ENCODE measurements around the gene MED15. TPM values are rescaled to one million over a fixed set of nuclear protein-coding genes. Genes with fewer than 3 reads are reported as not detected.

MED15 gene
- total RNA-seq, 5 donors from 2014 or later (not counting 1 experiment from before 2014, with no cell fraction given): 214 to 317 (median 262) TPM

DNA sequence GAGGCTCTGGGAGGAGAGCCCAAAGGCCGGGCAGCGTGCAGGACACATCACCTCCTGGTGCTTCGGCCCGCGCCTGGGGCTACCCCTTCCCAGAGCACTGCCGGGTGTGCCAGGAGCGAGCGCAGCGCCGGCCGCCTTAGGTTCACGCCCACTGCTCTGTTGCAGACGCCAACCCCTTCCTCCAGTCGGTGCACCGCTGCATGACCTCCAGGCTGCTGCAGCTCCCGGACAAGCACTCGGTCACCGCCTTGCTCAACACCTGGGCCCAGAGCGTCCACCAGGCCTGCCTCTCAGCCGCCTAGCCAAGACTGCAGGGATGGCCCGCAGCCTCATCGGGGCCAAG lies 79.0 kb downstream of the MED15 start:
- peak overlapping the region in 1 of 2 donors; percentile 39 for H3K27ac Mint-ChIP-seq
- H3K4me3 ChIP-seq (ENCODE audit: control insufficient read depth in 1 of 2, extremely low read depth in 1 of 2, low read length in 1 of 2): no peak overlapping the region
- DNase-seq (no peak), ATAC-seq (replicated peaks in 1 of 4) (no peak)
- H3K9me3 Mint-ChIP-seq: no peaks in the 10 kb centered on the region
- peaks cover 0 to 24% of the 10 kb centered on the region in 2 experiments for H3K4me1 ChIP-seq (ENCODE audit: control insufficient read depth in 1 of 2, extremely low read depth in 1 of 2, insufficient read depth in 2 of 2, low read length in 2 of 2)
- H3K4me3 Mint-ChIP-seq: no peak overlapping the region
- no peaks in the 10 kb centered on the region for H3K9me3 ChIP-seq
- WGBS (ENCODE audit: insufficient coverage): 97% methylated on average over 22 of the region's 22 CpGs
- peaks cover 4 to 8% (median 5%) of the 10 kb centered on the region in 3 donors for H3K4me1 Mint-ChIP-seq
- H3K27me3 ChIP-seq (replicated peaks in 1 of 2; ENCODE audit: control insufficient read depth in 2 of 2, extremely low read depth in 1 of 2, insufficient read depth in 2 of 2, low read length in 1 of 2): no peaks in the 10 kb centered on the region
- H3K36me3 Mint-ChIP-seq: peaks cover 17% of the 10 kb centered on the region
- POLR2A ChIA-PET: no interaction called here
- H3K36me3 ChIP-seq (ENCODE audit: control insufficient read depth in 2 of 2, extremely low read depth in 1 of 2, insufficient read depth in 1 of 2, low read length in 1 of 2): peaks cover 33 to 64% of the 10 kb centered on the region in 2 donors
- H3K27ac ChIP-seq (ENCODE audit: low read length): no peak overlapping the region
- CTCF ChIA-PET: no interaction called here
- no peaks in the 10 kb centered on the region for H3K27me3 Mint-ChIP-seq

DNA sequence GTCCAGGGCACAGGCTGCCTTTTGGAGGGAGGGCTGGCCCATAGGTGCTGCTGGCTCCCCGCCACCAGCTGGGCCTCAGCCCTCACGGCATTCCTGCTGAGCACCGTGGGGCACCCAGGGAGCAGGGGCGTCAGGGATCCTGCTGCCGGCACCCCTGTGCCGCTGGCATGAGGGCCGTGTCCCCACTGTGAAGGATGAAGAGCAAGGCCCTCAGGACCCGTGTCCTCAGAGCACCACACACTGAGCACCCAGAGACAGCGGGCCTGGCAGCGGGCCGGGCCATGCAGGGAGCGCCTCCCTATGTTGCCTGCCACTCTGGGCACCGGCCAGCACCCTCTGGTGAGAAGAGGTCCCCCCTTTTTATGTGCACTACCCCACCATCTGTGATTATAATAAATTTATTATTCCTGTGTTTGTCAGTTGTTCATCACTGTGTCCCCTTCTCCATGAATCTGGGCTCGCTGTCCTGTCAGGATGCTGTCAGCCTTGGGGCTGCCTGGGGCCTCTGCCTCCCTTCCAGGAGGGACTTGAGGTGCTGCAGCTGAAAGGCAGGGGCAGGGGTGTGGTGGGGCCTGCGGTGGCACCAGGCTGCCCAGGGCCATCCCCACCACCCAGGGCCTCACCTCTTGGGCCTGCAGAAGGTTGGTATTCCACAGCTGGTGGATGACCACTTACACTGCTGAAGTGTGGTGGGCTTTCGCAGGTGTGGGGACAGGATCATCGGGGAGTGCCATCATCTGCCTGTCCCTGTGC lies 80.0 kb downstream of the MED15 start:
- 94% methylated on average over 11 of the region's 17 CpGs for WGBS (ENCODE audit: insufficient coverage)

DNA sequence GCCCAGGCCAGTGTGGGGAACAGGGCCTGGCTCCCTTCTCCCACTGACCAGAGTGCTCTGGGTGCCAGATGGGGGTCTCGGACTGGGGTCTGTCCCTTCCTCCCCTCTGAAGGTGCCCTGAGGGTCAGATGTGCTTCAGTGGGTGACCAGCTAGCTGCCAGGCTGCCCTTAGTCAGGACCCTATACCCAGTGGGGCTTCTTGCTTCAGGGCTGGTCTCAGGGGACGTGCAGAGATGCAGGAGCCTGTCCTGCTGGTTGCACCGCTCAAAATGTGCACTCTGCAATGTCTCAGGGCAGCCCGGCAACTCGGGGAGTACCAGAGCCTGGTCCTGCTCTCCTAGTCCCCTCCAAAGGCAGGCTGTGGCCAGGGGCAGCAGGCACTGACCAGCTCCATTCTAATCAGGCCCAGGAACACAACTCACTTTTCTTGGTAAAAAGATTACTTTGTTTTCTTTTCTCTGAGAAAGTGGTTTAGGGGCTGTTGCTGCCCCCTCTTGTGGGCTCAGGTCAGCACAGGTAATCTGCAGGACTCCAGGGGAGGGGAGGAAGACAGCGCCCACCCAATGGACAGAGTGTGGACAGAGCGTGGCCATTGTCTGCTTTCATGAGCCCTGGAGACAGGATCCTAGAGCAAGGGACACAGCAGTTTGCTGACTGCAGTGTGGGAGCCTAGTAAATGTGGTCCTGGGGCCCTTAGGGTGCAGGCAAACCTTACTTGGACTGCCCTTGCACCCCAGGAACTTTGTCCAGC lies 80.9 kb downstream of the MED15 start:
- no peaks in the 10 kb centered on the region for H3K9me3 ChIP-seq
- no peak overlapping the region for H3K27ac ChIP-seq (ENCODE audit: low read length)
- Mint-ChIP-seq H3K27ac (peak overlapping the region in 1 of 2 donors; percentile 27), H3K27me3 (no peaks in the 10 kb centered on the region), H3K4me1 (peaks cover 4 to 8% (median 4%) of the 10 kb centered on the region in 3 donors), H3K9me3 (no peaks in the 10 kb centered on the region), H3K4me3 (no peak overlapping the region), H3K36me3 (peaks cover 17% of the 10 kb centered on the region)
- ATAC-seq (replicated peaks in 1 of 4): peak in 3 of 4 experiments; percentile 7 to 14 (median 7)
- WGBS (ENCODE audit: insufficient coverage): 97% methylated on average over 7 of the region's 7 CpGs
- POLR2A ChIA-PET: no interaction called here
- peaks cover 33 to 46% of the 10 kb centered on the region in 2 donors for H3K36me3 ChIP-seq (ENCODE audit: control insufficient read depth in 2 of 2, extremely low read depth in 1 of 2, insufficient read depth in 1 of 2, low read length in 1 of 2)
- no peak for DNase-seq
- peaks cover 0 to 14% of the 10 kb centered on the region in 2 experiments for H3K4me1 ChIP-seq (ENCODE audit: control insufficient read depth in 1 of 2, extremely low read depth in 1 of 2, insufficient read depth in 2 of 2, low read length in 2 of 2)
- H3K27me3 ChIP-seq (replicated peaks in 1 of 2; ENCODE audit: control insufficient read depth in 2 of 2, extremely low read depth in 1 of 2, insufficient read depth in 2 of 2, low read length in 1 of 2): no peaks in the 10 kb centered on the region
- no peak overlapping the region for H3K4me3 ChIP-seq (ENCODE audit: control insufficient read depth in 1 of 2, extremely low read depth in 1 of 2, low read length in 1 of 2)
- CTCF ChIA-PET: no interaction called here

More for the DNA sequence above, 80.0 kb downstream of the MED15 start:
- no peaks in the 10 kb centered on the region for H3K9me3 ChIP-seq
- H3K4me1 Mint-ChIP-seq: peaks cover 2 to 6% (median 4%) of the 10 kb centered on the region in 3 donors
- H3K4me1 ChIP-seq (ENCODE audit: control insufficient read depth in 1 of 2, extremely low read depth in 1 of 2, insufficient read depth in 2 of 2, low read length in 2 of 2): peaks cover 0 to 17% of the 10 kb centered on the region in 2 experiments
- H3K27ac Mint-ChIP-seq: no peak overlapping the region
- CTCF ChIA-PET: no interaction called here
- H3K27me3 Mint-ChIP-seq: no peaks in the 10 kb centered on the region
- H3K4me3 ChIP-seq (ENCODE audit: control insufficient read depth in 1 of 2, extremely low read depth in 1 of 2, low read length in 1 of 2): no peak overlapping the region
- no peak overlapping the region for H3K4me3 Mint-ChIP-seq
- H3K9me3 Mint-ChIP-seq: no peaks in the 10 kb centered on the region
- peak in 1 of 4 experiments; percentile 11 for ATAC-seq (replicated peaks in 1 of 4)
- peaks cover 17% of the 10 kb centered on the region for H3K36me3 Mint-ChIP-seq
- no peak overlapping the region for H3K27ac ChIP-seq (ENCODE audit: low read length)
- H3K27me3 ChIP-seq (replicated peaks in 1 of 2; ENCODE audit: control insufficient read depth in 2 of 2, extremely low read depth in 1 of 2, insufficient read depth in 2 of 2, low read length in 1 of 2): no peaks in the 10 kb centered on the region
- peaks cover 33 to 54% of the 10 kb centered on the region in 2 donors for H3K36me3 ChIP-seq (ENCODE audit: control insufficient read depth in 2 of 2, extremely low read depth in 1 of 2, insufficient read depth in 1 of 2, low read length in 1 of 2)
- no peak for DNase-seq
- POLR2A ChIA-PET: no interaction called here

GRCh38 chr22:20588843-20589581 lies 81.6 kb downstream of the MED15 start:
- H3K27ac Mint-ChIP-seq: peak overlapping the region; percentile 23 to 34
- H3K9me3 Mint-ChIP-seq: no peaks in the 10 kb centered on the region
- H3K36me3 Mint-ChIP-seq: peaks cover 12% of the 10 kb centered on the region
- no peak overlapping the region for H3K27ac ChIP-seq (ENCODE audit: low read length)
- no peak overlapping the region for H3K4me3 ChIP-seq (ENCODE audit: control insufficient read depth in 1 of 2, extremely low read depth in 1 of 2, low read length in 1 of 2)
- no peak overlapping the region for H3K4me3 Mint-ChIP-seq
- WGBS (ENCODE audit: insufficient coverage): 81% methylated on average over 10 of the region's 13 CpGs
- peaks cover 0 to 14% of the 10 kb centered on the region in 2 experiments for H3K4me1 ChIP-seq (ENCODE audit: control insufficient read depth in 1 of 2, extremely low read depth in 1 of 2, insufficient read depth in 2 of 2, low read length in 2 of 2)
- H3K9me3 ChIP-seq: no peaks in the 10 kb centered on the region
- H3K27me3 Mint-ChIP-seq: no peaks in the 10 kb centered on the region
- ATAC-seq (replicated peaks in 1 of 4) (peak in 3 of 4 experiments; percentile 4 to 18 (median 7)), DNase-seq (no peak)
- ChIA-PET POLR2A (no interaction called here), CTCF (interaction anchor here in 1 of 2 donors (0.6 kb wide), 1 partner anchor 40 kb away, joined by 4 read pairs; no protein-coding TSS in a partner anchor)
- H3K36me3 ChIP-seq (ENCODE audit: control insufficient read depth in 2 of 2, extremely low read depth in 1 of 2, insufficient read depth in 1 of 2, low read length in 1 of 2): peaks cover 25 to 38% of the 10 kb centered on the region in 2 donors
- H3K4me1 Mint-ChIP-seq: peaks cover 4 to 8% (median 7%) of the 10 kb centered on the region in 3 donors
- H3K27me3 ChIP-seq (replicated peaks in 1 of 2; ENCODE audit: control insufficient read depth in 2 of 2, extremely low read depth in 1 of 2, insufficient read depth in 2 of 2, low read length in 1 of 2): no peaks in the 10 kb centered on the region

DNA sequence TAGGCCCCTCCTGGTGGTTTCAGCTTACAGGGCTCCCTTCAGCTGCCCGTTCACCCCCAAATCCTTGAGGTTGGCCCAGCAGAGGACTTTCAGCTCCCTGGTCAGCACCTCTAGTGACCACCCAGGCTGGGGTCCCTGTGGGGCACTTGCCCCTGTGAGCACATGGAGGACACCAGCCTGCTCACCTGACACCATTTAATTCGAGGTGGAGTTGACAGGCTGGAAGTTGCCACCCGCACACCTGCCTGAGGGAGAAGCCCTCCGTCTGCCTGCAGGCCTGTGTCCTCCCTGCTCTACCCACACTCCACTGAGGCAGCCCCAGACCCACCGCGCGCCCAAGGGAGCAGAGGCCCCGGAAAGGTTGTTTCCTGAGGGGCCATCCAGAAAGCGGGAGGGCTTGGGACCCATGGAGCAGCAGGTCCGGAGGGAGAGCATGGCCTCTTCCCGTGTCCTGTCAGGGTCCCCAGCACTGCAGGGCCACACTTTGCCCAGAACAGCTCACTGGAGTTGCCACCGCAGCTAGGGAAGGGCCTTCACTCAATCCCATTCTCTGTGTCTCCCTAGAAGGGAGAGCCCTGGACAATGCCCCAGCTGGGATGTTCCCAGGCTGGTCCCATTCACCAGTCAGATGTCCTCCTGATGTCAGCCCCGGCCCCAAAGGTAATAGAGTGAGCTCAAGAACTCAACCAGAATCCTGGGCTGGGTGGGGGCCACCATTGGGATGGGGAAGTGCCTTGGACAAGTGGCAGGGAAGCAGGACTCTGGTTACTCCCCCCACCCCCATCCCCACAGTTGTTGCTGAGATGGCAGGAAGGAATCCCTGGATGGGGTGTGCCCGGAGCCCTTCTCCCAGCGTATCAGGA lies 82.4 kb downstream of the MED15 start:
- H3K36me3 Mint-ChIP-seq: peaks cover 9% of the 10 kb centered on the region
- H3K27ac Mint-ChIP-seq: no peak overlapping the region
- no peaks in the 10 kb centered on the region for H3K27me3 Mint-ChIP-seq
- H3K4me3 ChIP-seq (ENCODE audit: control insufficient read depth in 1 of 2, extremely low read depth in 1 of 2, low read length in 1 of 2): no peak overlapping the region
- ATAC-seq (replicated peaks in 1 of 4): peak in 2 of 4 experiments; percentile 9
- H3K4me3 Mint-ChIP-seq: no peak overlapping the region
- peaks cover 17 to 30% of the 10 kb centered on the region in 2 donors for H3K36me3 ChIP-seq (ENCODE audit: control insufficient read depth in 2 of 2, extremely low read depth in 1 of 2, insufficient read depth in 1 of 2, low read length in 1 of 2)
- ChIA-PET POLR2A (no interaction called here), CTCF (interaction anchor here in 1 of 2 donors (0.6 kb wide), 1 partner anchor 41 kb away, joined by 4 read pairs; no protein-coding TSS in a partner anchor)
- no peak overlapping the region for H3K27ac ChIP-seq (ENCODE audit: low read length)
- no peaks in the 10 kb centered on the region for H3K9me3 ChIP-seq
- no peaks in the 10 kb centered on the region for H3K9me3 Mint-ChIP-seq
- 92% methylated on average over 10 of the region's 15 CpGs for WGBS (ENCODE audit: insufficient coverage)
- peaks cover 4 to 8% (median 7%) of the 10 kb centered on the region in 3 donors for H3K4me1 Mint-ChIP-seq
- no peaks in the 10 kb centered on the region for H3K27me3 ChIP-seq (replicated peaks in 1 of 2; ENCODE audit: control insufficient read depth in 2 of 2, extremely low read depth in 1 of 2, insufficient read depth in 2 of 2, low read length in 1 of 2)
- no peak for DNase-seq
- H3K4me1 ChIP-seq (ENCODE audit: control insufficient read depth in 1 of 2, extremely low read depth in 1 of 2, insufficient read depth in 2 of 2, low read length in 2 of 2): peaks cover 0 to 14% of the 10 kb centered on the region in 2 experiments
